ENCODE data around the gene INMT. TPM values are rescaled to one million over a fixed set of nuclear protein-coding genes. Genes with fewer than 3 reads are reported as not detected.

The INMT gene
- total RNA-seq, 1 donor from 2014 or later: 3.4 TPM

GRCh38 chr7:30785786-30786185 lies 33.9 kb downstream of the INMT start:
- no peaks in the 10 kb centered on the region for H3K27me3 Mint-ChIP-seq (ENCODE audit: low read depth)
- no peak for DNase-seq (ENCODE audit: low spot score in 2 of 2, unreplicated experiment in 2 of 2)
- H3K36me3 Mint-ChIP-seq: peaks cover 38% of the 10 kb centered on the region
- H3K4me3 Mint-ChIP-seq: no peak overlapping the region
- H3K4me1 Mint-ChIP-seq: no peaks in the 10 kb centered on the region
- H3K27ac Mint-ChIP-seq: no peak overlapping the region
- H3K9me3 Mint-ChIP-seq: no peaks in the 10 kb centered on the region
- no peak for TF ChIP-seq CTCF (IDR thresholded peaks at IDR 0.05; ENCODE audit: unreplicated experiment)

- H3K27ac Mint-ChIP-seq: no peak overlapping the region
- TF ChIP-seq CTCF (IDR thresholded peaks at IDR 0.05; ENCODE audit: unreplicated experiment): no peak
- H3K27me3 Mint-ChIP-seq (ENCODE audit: low read depth): no peaks in the 10 kb centered on the region
- DNase-seq (ENCODE audit: low spot score in 2 of 2, unreplicated experiment in 2 of 2): no peak
- H3K4me1 Mint-ChIP-seq: no peaks in the 10 kb centered on the region
- no peaks in the 10 kb centered on the region for H3K9me3 Mint-ChIP-seq
- H3K4me3 Mint-ChIP-seq: no peak overlapping the region
- peaks cover 31% of the 10 kb centered on the region for H3K36me3 Mint-ChIP-seq
Measured at GRCh38 chr7:30787486-30787885, 35.6 kb downstream of the INMT start.

GRCh38 chr7:30788640-30789333 lies 36.9 kb downstream of the INMT start:
- H3K27ac Mint-ChIP-seq: no peak overlapping the region
- no peaks in the 10 kb centered on the region for H3K27me3 Mint-ChIP-seq (ENCODE audit: low read depth)
- no peaks in the 10 kb centered on the region for H3K4me1 Mint-ChIP-seq
- no peak for TF ChIP-seq CTCF (IDR thresholded peaks at IDR 0.05; ENCODE audit: unreplicated experiment)
- H3K36me3 Mint-ChIP-seq: peaks cover 20% of the 10 kb centered on the region
- no peak overlapping the region for H3K4me3 Mint-ChIP-seq
- no peaks in the 10 kb centered on the region for H3K9me3 Mint-ChIP-seq
- no peak for DNase-seq (ENCODE audit: low spot score in 2 of 2, unreplicated experiment in 2 of 2)

- peaks cover 18% of the 10 kb centered on the region for H3K36me3 Mint-ChIP-seq
- no peak overlapping the region for H3K4me3 Mint-ChIP-seq
- no peaks in the 10 kb centered on the region for H3K4me1 Mint-ChIP-seq
- no peak overlapping the region for H3K27ac Mint-ChIP-seq
- no peaks in the 10 kb centered on the region for H3K9me3 Mint-ChIP-seq
- no peak for TF ChIP-seq CTCF (IDR thresholded peaks at IDR 0.05; ENCODE audit: unreplicated experiment)
- no peaks in the 10 kb centered on the region for H3K27me3 Mint-ChIP-seq (ENCODE audit: low read depth)
- no peak for DNase-seq (ENCODE audit: low spot score in 2 of 2, unreplicated experiment in 2 of 2)
Measured at GRCh38 chr7:30789334-30789711, 37.4 kb downstream of the INMT start.

- Mint-ChIP-seq H3K4me3 (no peak overlapping the region), H3K9me3 (no peaks in the 10 kb centered on the region), H3K36me3 (peaks cover 11% of the 10 kb centered on the region), H3K27me3 (ENCODE audit: low read depth) (no peaks in the 10 kb centered on the region), H3K4me1 (no peaks in the 10 kb centered on the region), H3K27ac (no peak overlapping the region)
- no peak for DNase-seq (ENCODE audit: low spot score in 2 of 2, unreplicated experiment in 2 of 2)
- no peak for TF ChIP-seq CTCF (IDR thresholded peaks at IDR 0.05; ENCODE audit: unreplicated experiment)
Measured at GRCh38 chr7:30790356-30790755, 38.4 kb downstream of the INMT start.

DNA sequence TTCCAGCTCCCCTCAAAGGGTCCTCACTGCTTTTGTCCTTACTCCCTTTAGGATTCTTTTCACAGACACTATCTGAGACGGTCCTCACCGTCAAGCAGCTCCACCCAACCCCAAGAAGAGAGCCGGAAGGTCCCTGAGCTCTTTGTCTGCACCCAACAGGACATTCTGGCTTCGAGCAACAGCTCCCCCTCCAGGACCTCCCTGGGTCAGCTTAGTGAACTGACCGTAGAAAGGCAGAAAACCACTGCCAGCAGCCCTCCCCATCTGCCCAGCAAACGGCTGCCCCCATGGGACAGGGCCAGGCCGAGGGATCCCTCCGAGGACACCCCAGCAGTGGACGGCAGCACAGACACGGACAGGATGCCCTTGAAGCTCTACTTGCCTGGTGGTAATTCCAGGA lies 39.2 kb downstream of the INMT start:
- TF ChIP-seq CTCF (IDR thresholded peaks at IDR 0.05; ENCODE audit: unreplicated experiment): no peak
- Mint-ChIP-seq H3K36me3 (peaks cover 4% of the 10 kb centered on the region), H3K27me3 (ENCODE audit: low read depth) (no peaks in the 10 kb centered on the region), H3K9me3 (no peaks in the 10 kb centered on the region), H3K27ac (no peak overlapping the region), H3K4me3 (no peak overlapping the region), H3K4me1 (peaks cover 1% of the 10 kb centered on the region)
- DNase-seq (ENCODE audit: low spot score in 2 of 2, unreplicated experiment in 2 of 2): no peak
